GM12801 (cell line): ENCODE measurements around the gene RCL1.

Experiments
- TF ChIP-seq, protein P1 (sequence below): IDR thresholded peaks from one replicate; pipeline ENCODE4 v1.5.1; 2011; ENCODE audit warnings: control low read depth; ENCODE audit not compliant: insufficient read length; ENCODE audit errors: extremely low read depth

The RCL1 gene

DNA sequence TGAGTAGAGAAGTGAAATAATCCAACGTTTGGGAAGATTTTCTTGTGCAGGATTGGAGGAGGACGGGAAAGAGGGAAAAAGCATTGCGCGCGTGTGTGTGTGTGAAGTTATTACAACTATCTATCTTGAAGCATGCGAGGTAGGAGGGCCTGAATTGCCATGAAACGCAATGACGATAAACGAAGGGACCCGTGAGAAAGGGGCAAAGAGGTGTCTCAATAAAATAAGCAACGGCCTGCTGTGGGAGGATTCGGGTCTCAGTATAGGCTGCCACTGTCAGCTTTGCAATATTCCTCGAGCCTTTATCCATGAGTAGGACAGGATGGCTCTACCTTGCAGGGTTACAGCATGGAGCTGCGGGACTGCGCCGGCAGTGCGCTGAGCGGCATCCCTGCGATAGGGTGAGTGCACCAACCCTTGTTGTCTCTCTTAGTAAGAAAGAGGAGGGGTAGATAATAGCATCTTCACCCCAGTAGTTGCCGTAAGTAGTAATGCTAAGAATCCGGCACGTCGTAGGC, 631 bp upstream of the RCL1 start:
- TF ChIP-seq, protein P1, sequence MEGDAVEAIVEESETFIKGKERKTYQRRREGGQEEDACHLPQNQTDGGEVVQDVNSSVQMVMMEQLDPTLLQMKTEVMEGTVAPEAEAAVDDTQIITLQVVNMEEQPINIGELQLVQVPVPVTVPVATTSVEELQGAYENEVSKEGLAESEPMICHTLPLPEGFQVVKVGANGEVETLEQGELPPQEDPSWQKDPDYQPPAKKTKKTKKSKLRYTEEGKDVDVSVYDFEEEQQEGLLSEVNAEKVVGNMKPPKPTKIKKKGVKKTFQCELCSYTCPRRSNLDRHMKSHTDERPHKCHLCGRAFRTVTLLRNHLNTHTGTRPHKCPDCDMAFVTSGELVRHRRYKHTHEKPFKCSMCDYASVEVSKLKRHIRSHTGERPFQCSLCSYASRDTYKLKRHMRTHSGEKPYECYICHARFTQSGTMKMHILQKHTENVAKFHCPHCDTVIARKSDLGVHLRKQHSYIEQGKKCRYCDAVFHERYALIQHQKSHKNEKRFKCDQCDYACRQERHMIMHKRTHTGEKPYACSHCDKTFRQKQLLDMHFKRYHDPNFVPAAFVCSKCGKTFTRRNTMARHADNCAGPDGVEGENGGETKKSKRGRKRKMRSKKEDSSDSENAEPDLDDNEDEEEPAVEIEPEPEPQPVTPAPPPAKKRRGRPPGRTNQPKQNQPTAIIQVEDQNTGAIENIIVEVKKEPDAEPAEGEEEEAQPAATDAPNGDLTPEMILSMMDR: no peak

DNA sequence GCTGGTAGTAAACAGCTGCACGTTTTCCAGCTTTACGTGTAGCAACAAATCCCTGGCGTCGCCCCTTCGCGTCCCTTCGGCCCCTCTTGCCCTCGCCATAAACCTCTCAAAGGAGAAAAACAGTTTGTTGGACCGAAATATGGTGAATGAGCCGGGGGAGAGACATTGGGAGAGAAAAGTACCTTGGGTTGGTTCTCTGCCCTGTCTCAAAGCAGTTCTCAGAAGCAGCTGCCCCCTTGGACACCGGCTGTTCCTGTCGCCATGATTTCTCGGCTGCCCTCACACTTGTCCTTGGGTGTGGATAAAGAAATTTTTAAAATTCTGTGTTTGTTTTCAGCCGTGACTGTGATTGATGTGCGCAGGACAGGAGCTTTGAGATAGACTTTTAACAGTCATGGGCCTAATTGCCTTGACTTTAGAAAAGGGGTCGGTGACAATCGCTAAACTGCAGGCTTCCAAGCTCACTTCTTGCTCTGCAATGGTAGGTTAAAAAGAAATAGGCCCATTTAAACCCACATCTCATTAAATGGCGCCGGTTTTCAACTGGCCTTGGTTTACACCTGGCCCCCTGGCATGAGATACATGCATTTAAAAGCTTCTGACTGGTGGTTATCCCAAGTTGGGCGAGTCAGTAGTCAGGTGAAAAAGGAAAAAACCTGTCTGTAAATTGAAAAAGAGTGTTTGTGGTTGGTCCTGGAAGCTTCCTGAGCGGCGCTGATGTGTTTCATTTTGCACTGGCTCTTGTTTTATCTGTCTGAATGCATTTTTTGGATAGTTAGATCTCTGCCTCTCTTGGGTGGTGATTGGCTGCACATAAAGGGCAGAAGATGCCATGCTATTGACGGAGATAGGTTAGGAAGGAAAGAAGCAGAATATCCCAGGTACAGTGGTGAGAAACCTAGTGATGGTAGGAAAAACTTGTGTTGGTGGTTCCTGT, 983 bp downstream of the RCL1 start:
- TF ChIP-seq, protein P1: no peak

DNA sequence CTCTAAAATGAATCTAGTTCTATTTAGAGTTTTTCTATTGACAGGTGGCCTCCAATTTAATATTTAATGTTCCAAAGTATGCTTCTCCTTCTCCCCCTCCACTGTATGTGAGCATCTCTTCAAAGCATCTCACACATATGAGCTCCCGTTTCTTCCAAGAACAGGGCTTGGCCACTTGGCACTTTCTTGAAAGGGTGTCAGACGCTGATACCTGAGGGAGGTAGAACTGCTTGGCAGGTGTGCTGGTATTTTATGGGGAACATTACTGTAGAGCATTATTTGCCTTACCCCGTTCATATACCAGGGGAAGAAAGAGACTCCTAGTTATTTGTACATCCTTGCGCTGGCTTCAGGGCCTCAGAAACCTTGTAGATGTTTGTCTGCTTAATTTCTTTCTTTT, 1.9 kb downstream of the RCL1 start:
- TF ChIP-seq, protein P1: no peak

DNA sequence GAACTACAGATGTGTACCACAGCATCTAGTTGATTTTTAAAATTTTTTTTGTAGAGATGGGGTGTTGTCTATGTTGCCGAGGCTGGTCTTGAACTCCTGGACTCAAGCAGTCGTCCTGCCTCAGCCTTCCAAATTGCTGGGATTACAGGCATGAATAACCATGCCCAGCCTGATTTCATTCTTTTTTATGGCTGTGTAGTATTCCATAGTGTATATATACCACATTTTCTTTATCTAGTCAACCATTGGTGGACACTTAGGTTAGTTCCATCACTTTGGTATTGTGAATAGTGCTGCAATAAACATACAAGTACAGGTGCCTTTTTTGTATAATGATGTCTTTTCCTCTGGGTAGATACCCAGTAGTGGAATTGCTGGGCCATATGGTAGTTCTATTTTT, 3.8 kb downstream of the RCL1 start:
- TF ChIP-seq, protein P1: no peak

DNA sequence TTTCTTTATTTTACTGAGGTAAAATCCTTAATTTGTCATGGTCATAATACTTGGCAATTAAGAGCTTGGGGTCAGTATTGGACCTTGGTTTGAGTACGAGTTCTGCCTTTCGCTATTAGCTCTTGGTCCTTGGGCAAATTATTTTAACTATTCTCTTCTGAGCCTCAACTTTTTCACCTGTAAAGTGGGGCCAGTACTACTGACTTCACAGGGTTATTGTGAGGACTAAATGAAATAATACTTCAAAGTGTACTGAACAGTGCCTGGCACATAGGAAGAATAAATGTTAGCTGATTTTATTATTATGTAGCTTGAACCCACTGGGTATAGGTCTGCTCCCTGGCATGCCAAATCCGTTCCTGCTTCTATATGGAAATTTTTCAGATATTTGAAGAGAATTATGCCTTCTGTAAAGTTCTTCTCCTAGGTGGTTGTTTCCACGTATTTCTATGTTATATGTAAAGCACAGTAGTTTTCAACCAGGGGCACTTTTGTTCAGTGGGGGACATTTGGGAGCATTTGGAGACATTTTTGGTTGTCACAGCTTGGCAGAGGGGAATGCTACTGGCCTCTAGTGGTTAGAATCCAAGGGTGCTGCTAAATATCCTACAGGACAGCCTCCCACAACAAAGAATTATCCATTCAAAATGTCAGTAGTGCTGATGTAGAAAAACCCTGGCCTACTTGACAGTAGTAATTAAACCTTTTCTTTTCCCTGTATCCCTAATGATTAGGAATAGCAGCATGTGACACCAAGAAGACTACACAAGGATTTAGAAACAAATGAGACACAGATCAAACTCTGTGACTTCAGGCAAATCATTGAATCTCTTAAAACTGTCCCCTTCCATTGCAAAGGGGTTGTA, 4.5 kb downstream of the RCL1 start:
- TF ChIP-seq, protein P1: no peak

DNA sequence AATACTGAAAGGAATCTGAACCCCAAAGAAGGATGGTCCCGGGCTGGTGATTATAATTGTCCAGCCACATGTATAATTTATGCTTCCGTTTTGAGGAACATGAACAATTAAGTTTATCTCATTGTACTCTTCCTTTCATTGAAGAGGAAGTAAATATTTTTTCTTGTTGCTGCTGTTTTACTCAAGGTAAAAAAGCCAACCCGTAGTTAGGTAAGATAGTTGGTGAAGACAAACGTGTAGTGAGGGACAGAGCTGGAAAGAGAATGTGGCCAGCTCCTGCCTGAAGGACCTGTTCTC, 5.1 kb downstream of the RCL1 start:
- TF ChIP-seq, protein P1: no peak
